IPS-20b (cell line): ENCODE data around the gene RUSC1.

Experiments used
- H3K27ac ChIP-seq: one replicate; pipeline ENCODE4 v1.5.1; 2013; ENCODE audit warnings: low read length
- H3K27me3 ChIP-seq: 2 replicates; pipeline ENCODE4 v1.6.1; 2013; ENCODE audit warnings: mild to moderate bottlenecking, low read length, inconsistent platforms; ENCODE audit not compliant: insufficient read depth
- H3K36me3 ChIP-seq: 2 replicates; pipeline ENCODE4 v1.6.1; 2013; ENCODE audit warnings: low read depth, mild to moderate bottlenecking, inconsistent platforms, low read length, moderate library complexity; ENCODE audit not compliant: insufficient read depth
- H3K4me1 ChIP-seq: 2 replicates; pipeline ENCODE4 v1.6.1; 2013; ENCODE audit warnings: mild to moderate bottlenecking, control low read depth, inconsistent platforms, low read length, moderate library complexity; ENCODE audit not compliant: insufficient read depth
- H3K4me3 ChIP-seq: 2 replicates; pipeline ENCODE4 v1.5.1; 2013; ENCODE audit warnings: mild to moderate bottlenecking, low read length, inconsistent platforms
- H3K9ac ChIP-seq: 2 replicates; pipeline ENCODE4 v1.6.1; 2013; ENCODE audit warnings: low read depth, mild to moderate bottlenecking, inconsistent platforms, low read length, moderate library complexity
- H3K9me3 ChIP-seq: 2 replicates; pipeline ENCODE4 v1.6.1; 2013; ENCODE audit warnings: mild to moderate bottlenecking, low read depth, low read length, inconsistent platforms; ENCODE audit not compliant: insufficient read depth

Gene RUSC1

GRCh38 chr1:155297384-155297783 is 23.3 kb upstream of the RUSC1 start:
- H3K36me3 ChIP-seq, result no peaks in the 10 kb centered on the region
- H3K27me3 ChIP-seq, result peaks cover 48% of the 10 kb centered on the region
- H3K4me1 ChIP-seq, result 0 out of 2 replicates have a peak, but pooled peaks cover 3% of the 10 kb centered on the region
- no peak overlapping the region for H3K9ac ChIP-seq
- H3K27ac ChIP-seq, result no peak overlapping the region
- H3K9me3 ChIP-seq, result no peaks in the 10 kb centered on the region
- H3K4me3 ChIP-seq, result no peak overlapping the region

GRCh38 chr1:155300024-155300423 is 20.7 kb upstream of the RUSC1 start:
- Histone ChIP-seq H3K27ac (no peak overlapping the region), H3K36me3 (no peaks in the 10 kb centered on the region), H3K4me1 (0 out of 2 replicates have a peak, but pooled peaks cover 3% of the 10 kb centered on the region), H3K4me3 (no peak overlapping the region), H3K9me3 (no peaks in the 10 kb centered on the region), H3K27me3 (peaks cover 22% of the 10 kb centered on the region), H3K9ac (no peak overlapping the region)

GRCh38 chr1:155300553-155301329 is 20.0 kb upstream of the RUSC1 start:
- Histone ChIP-seq H3K9ac (no peak overlapping the region), H3K4me1 (0 out of 2 replicates have a peak, but pooled peaks cover 3% of the 10 kb centered on the region), H3K27me3 (peaks cover 14% of the 10 kb centered on the region), H3K4me3 (no peak overlapping the region), H3K27ac (no peak overlapping the region), H3K9me3 (no peaks in the 10 kb centered on the region), H3K36me3 (no peaks in the 10 kb centered on the region)

GRCh38 chr1:155301342-155301841 is 19.3 kb upstream of the RUSC1 start, which contains the start of gene PKLR:
Gene PKLR (minus strand): TSS chr1:155301438. CDS start chr1:155301395, 43 bp downstream.
- H3K4me3 ChIP-seq, result no peak within 1 kb of the TSS
- no peak within 1 kb of the TSS for H3K9ac ChIP-seq
- H3K27ac ChIP-seq, result no peak within 1 kb of the TSS
- H3K4me1 ChIP-seq, result 0 out of 2 replicates have a peak, but pooled peaks cover 3% of the 10 kb centered on the region
- no peaks in the 10 kb centered on the region for H3K36me3 ChIP-seq
- peaks cover 8% of the 10 kb centered on the region for H3K27me3 ChIP-seq
- H3K9me3 ChIP-seq, result no peaks in the 10 kb centered on the region

- Histone ChIP-seq H3K9ac (no peak overlapping the region), H3K4me1 (peaks cover 4% of the 10 kb centered on the region; the same call in 1 of the 2 replicates), H3K27me3 (no peaks in the 10 kb centered on the region), H3K36me3 (no peaks in the 10 kb centered on the region), H3K4me3 (no peak overlapping the region), H3K27ac (no peak overlapping the region), H3K9me3 (no peaks in the 10 kb centered on the region)
Observed at GRCh38 chr1:155304558-155305063, 16.1 kb upstream of the RUSC1 start.

GRCh38 chr1:155305881-155306391 is 14.8 kb upstream of the RUSC1 start:
- Histone ChIP-seq H3K9me3 (no peaks in the 10 kb centered on the region), H3K4me3 (no peak overlapping the region), H3K27ac (no peak overlapping the region), H3K4me1 (peaks cover 7% of the 10 kb centered on the region; the same call in 1 of the 2 replicates), H3K27me3 (no peaks in the 10 kb centered on the region), H3K9ac (no peak overlapping the region), H3K36me3 (peaks cover 12% of the 10 kb centered on the region; the same call in 1 of the 2 replicates)

GRCh38 chr1:155307247-155307740 is 13.4 kb upstream of the RUSC1 start:
- Histone ChIP-seq H3K36me3 (peaks cover 24% of the 10 kb centered on the region), H3K9me3 (no peaks in the 10 kb centered on the region), H3K4me3 (no peak overlapping the region), H3K4me1 (peaks cover 7% of the 10 kb centered on the region; the same call in 1 of the 2 replicates), H3K9ac (peak overlapping the region; percentile 62; the same call in 1 of the 2 replicates), H3K27ac (peak overlapping the region; percentile 2), H3K27me3 (no peaks in the 10 kb centered on the region)

- Histone ChIP-seq H3K9me3 (no peaks in the 10 kb centered on the region), H3K27me3 (no peaks in the 10 kb centered on the region), H3K36me3 (peaks cover 37% of the 10 kb centered on the region), H3K9ac (peak within 1 kb of the TSS; percentile 98), H3K4me3 (peak within 1 kb of the TSS; percentile 92), H3K4me1 (peaks cover 7% of the 10 kb centered on the region; the same call in 1 of the 2 replicates), H3K27ac (peak within 1 kb of the TSS; percentile 52)
Observed at GRCh38 chr1:155308493-155309422, 11.9 kb upstream of the RUSC1 start, which contains the start of gene FDPS. Gene FDPS (plus strand): TSS chr1:155308866. CDS start chr1:155309790, 924 bp downstream.

GRCh38 chr1:155309423-155310021 is 11.2 kb upstream of the RUSC1 start:
- H3K4me1 ChIP-seq, result peaks cover 7% of the 10 kb centered on the region; the same call in 1 of the 2 replicates
- H3K27me3 ChIP-seq, result no peaks in the 10 kb centered on the region
- no peaks in the 10 kb centered on the region for H3K9me3 ChIP-seq
- H3K4me3 ChIP-seq, result peak overlapping the region; percentile 92
- H3K36me3 ChIP-seq, result peaks cover 42% of the 10 kb centered on the region
- peak overlapping the region; percentile 52 for H3K27ac ChIP-seq
- H3K9ac ChIP-seq, result peak overlapping the region; percentile 98

GRCh38 chr1:155313261-155313660 is 7.4 kb upstream of the RUSC1 start:
- Histone ChIP-seq H3K27ac (no peak overlapping the region), H3K27me3 (no peaks in the 10 kb centered on the region), H3K36me3 (peaks cover 67% of the 10 kb centered on the region), H3K9me3 (no peaks in the 10 kb centered on the region), H3K4me3 (no peak overlapping the region), H3K9ac (no peak overlapping the region), H3K4me1 (peaks cover 3% of the 10 kb centered on the region; the same call in 1 of the 2 replicates)
